Fibroblast of lung (primary cell): ENCODE measurements around the gene TBPL1. TPM values are rescaled to one million over a fixed set of nuclear protein-coding genes. Genes with fewer than 3 reads are reported as not detected.

Experiments
- DNase-seq, 2 donors: peaks; one replicate each; pipeline versions ENCODE4 v3.0.0 to v3.0.0-alpha.2; 2010; ENCODE audit warnings: low read depth in 2 of 2
- H2AFZ ChIP-seq: 2 replicates; pipeline ENCODE4 v1.5.1; 2012; ENCODE audit warnings: low read length, control low read depth, inconsistent platforms
- H3K27ac ChIP-seq: 2 replicates; pipeline ENCODE4 v1.5.1; 2011; ENCODE audit warnings: low read length, control low read depth; ENCODE audit not compliant: insufficient read depth
- H3K27me3 ChIP-seq: 2 replicates; pipeline ENCODE4 v1.5.1; 2011; ENCODE audit warnings: mild to moderate bottlenecking, low read length; ENCODE audit not compliant: control insufficient read depth, insufficient read depth
- H3K36me3 ChIP-seq: 2 replicates; pipeline ENCODE4 v1.5.1; 2011; ENCODE audit warnings: low read length; ENCODE audit not compliant: control insufficient read depth, insufficient read depth
- H3K4me1 ChIP-seq: 2 replicates; pipeline ENCODE4 v1.5.1; 2011; ENCODE audit warnings: low read length; ENCODE audit not compliant: control insufficient read depth, insufficient read depth; ENCODE audit errors: extremely low read depth
- H3K4me2 ChIP-seq: 2 replicates; pipeline ENCODE4 v1.5.1; 2011; ENCODE audit warnings: low read length, control low read depth; ENCODE audit not compliant: insufficient read depth; ENCODE audit errors: extremely low read depth
- H3K4me3 ChIP-seq, 4 experiments: fragments of 200-600 bp in 1 of 4; sonication (generic) in 1 of 4; replicated peaks in 1 of 4; 2 replicates each; pipeline ENCODE4 v1.5.1; 2011 to 2016; ENCODE audit warnings: low read length in 4 of 4, low read depth in 3 of 4, mild to moderate bottlenecking in 3 of 4, control low read depth in 2 of 4, inconsistent platforms in 1 of 4, mixed read lengths in 1 of 4; ENCODE audit not compliant: insufficient read depth in 1 of 4; ENCODE audit errors: control extremely low read depth in 1 of 4
- H3K79me2 ChIP-seq: 2 replicates; pipeline ENCODE4 v1.5.1; 2012; ENCODE audit warnings: mild to moderate bottlenecking, low read length, inconsistent platforms; ENCODE audit not compliant: control insufficient read depth, insufficient read depth
- H3K9ac ChIP-seq: 2 replicates; pipeline ENCODE4 v1.5.1; 2011; ENCODE audit warnings: mild to moderate bottlenecking, low read length, control low read depth; ENCODE audit not compliant: insufficient read depth
- H3K9me3 ChIP-seq: 2 replicates; pipeline ENCODE4 v1.5.1; 2012; ENCODE audit warnings: low read depth, low read length; ENCODE audit not compliant: control insufficient read depth, insufficient read depth
- H4K20me1 ChIP-seq: 2 replicates; pipeline ENCODE4 v1.5.1; 2011; ENCODE audit warnings: low read length; ENCODE audit not compliant: control insufficient read depth, insufficient read depth; ENCODE audit errors: extremely low read depth
- EZH2 ChIP-seq: IDR thresholded peaks from 2 replicates; pipeline ENCODE4 v1.5.1; 2012; ENCODE audit warnings: low read length, control low read depth, mild to moderate bottlenecking; ENCODE audit errors: missing control alignments
- polyA plus RNA-seq, 2 donors: library from polyadenylated mRNA; depleted of rRNA in 1 of 2; stranded (reverse) in 1 of 2; unstranded in 1 of 2; fragments of >200 nt; gene quantifications; 2 replicates each; pipeline ENCODE4 v1.2.1, GENCODE V29; 2011 to 2012; ENCODE audit warnings: missing spikeins in 1 of 2
- total RNA-seq: library from RNA; depleted of rRNA; stranded (reverse); fragments of >200 nt; gene quantifications from 2 replicates; pipeline ENCODE4 v1.2.1, GENCODE V29; 2014
- TF ChIP-seq, protein P1 (sequence below), 2 donors: IDR thresholded peaks in 1 of 2; conservative IDR thresholded peaks in 1 of 2; 1 replicate in 1 of 2; 2 replicates in 1 of 2; pipeline ENCODE4 v1.5.1; 2011 to 2012; ENCODE audit warnings: low read length in 2 of 2, control low read depth in 1 of 2, inconsistent platforms in 1 of 2, low read depth in 1 of 2, mild to moderate bottlenecking in 1 of 2

TBPL1 gene
- total and polyA plus RNA-seq, 2 donors (not counting 1 experiment from before 2014, with no cell fraction given), result 18.8 to 47.8 TPM

- no peak overlapping the region for H3K4me3 ChIP-seq
- DNase-seq, result no peak
- H3K27me3 ChIP-seq, result no peaks in the 10 kb centered on the region
- H3K4me1 ChIP-seq, result no peaks in the 10 kb centered on the region
- TF ChIP-seq, protein P1, sequence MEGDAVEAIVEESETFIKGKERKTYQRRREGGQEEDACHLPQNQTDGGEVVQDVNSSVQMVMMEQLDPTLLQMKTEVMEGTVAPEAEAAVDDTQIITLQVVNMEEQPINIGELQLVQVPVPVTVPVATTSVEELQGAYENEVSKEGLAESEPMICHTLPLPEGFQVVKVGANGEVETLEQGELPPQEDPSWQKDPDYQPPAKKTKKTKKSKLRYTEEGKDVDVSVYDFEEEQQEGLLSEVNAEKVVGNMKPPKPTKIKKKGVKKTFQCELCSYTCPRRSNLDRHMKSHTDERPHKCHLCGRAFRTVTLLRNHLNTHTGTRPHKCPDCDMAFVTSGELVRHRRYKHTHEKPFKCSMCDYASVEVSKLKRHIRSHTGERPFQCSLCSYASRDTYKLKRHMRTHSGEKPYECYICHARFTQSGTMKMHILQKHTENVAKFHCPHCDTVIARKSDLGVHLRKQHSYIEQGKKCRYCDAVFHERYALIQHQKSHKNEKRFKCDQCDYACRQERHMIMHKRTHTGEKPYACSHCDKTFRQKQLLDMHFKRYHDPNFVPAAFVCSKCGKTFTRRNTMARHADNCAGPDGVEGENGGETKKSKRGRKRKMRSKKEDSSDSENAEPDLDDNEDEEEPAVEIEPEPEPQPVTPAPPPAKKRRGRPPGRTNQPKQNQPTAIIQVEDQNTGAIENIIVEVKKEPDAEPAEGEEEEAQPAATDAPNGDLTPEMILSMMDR (conservative IDR thresholded peaks at IDR 0.05 in 1 of 2, IDR thresholded peaks at IDR 0.05 in 1 of 2; ENCODE audit: low read depth in 1 of 2, low read length in 2 of 2), result no peak
- H3K4me2 ChIP-seq, result no peak overlapping the region
- H3K9ac ChIP-seq, result no peak overlapping the region
- no peaks in the 10 kb centered on the region for H4K20me1 ChIP-seq
- H3K27ac ChIP-seq, result no peak overlapping the region
- H3K9me3 ChIP-seq, result no peaks in the 10 kb centered on the region
- H3K36me3 ChIP-seq, result no peaks in the 10 kb centered on the region
- no peaks in the 10 kb centered on the region for H3K79me2 ChIP-seq
- H2AFZ ChIP-seq, result no peak overlapping the region
Observed at GRCh38 chr6:134020543-134020942, 67.5 kb downstream of the TBPL1 start.

- TF ChIP-seq, protein P1 (conservative IDR thresholded peaks at IDR 0.05 in 1 of 2, IDR thresholded peaks at IDR 0.05 in 1 of 2; ENCODE audit: low read depth in 1 of 2, low read length in 2 of 2), result no peak
- no peak for TF ChIP-seq EZH2
- Histone ChIP-seq H3K4me2 (no peak overlapping the region), H3K27me3 (no peaks in the 10 kb centered on the region), H3K4me1 (no peaks in the 10 kb centered on the region), H2AFZ (no peak overlapping the region), H3K36me3 (no peaks in the 10 kb centered on the region), H3K9me3 (no peaks in the 10 kb centered on the region), H4K20me1 (no peaks in the 10 kb centered on the region), H3K27ac (no peak overlapping the region), H3K79me2 (no peaks in the 10 kb centered on the region), H3K9ac (no peak overlapping the region), H3K4me3 (no peak overlapping the region)
- no peak for DNase-seq
Observed at GRCh38 chr6:134020968-134021367, 67.9 kb downstream of the TBPL1 start.

GRCh38 chr6:134021396-134022122 is 68.5 kb downstream of the TBPL1 start:
- Histone ChIP-seq H3K4me1 (no peaks in the 10 kb centered on the region), H3K4me3 (no peak overlapping the region), H2AFZ (no peak overlapping the region), H3K27ac (no peak overlapping the region), H3K36me3 (no peaks in the 10 kb centered on the region), H3K79me2 (no peaks in the 10 kb centered on the region), H3K9me3 (no peaks in the 10 kb centered on the region), H3K27me3 (no peaks in the 10 kb centered on the region), H3K4me2 (no peak overlapping the region), H4K20me1 (no peaks in the 10 kb centered on the region), H3K9ac (no peak overlapping the region)
- DNase-seq, result no peak
- TF ChIP-seq EZH2, result no peak
- TF ChIP-seq, protein P1 (conservative IDR thresholded peaks at IDR 0.05 in 1 of 2, IDR thresholded peaks at IDR 0.05 in 1 of 2; ENCODE audit: low read depth in 1 of 2, low read length in 2 of 2), result no peak
